ENCODE data around the gene NAV3.
"Not testable (repeated sequence)": the region's sequence is repeated elsewhere in the genome, so short reads cannot be mapped to it uniquely, and the experiment has no call there.

The NAV3 gene

DNA sequence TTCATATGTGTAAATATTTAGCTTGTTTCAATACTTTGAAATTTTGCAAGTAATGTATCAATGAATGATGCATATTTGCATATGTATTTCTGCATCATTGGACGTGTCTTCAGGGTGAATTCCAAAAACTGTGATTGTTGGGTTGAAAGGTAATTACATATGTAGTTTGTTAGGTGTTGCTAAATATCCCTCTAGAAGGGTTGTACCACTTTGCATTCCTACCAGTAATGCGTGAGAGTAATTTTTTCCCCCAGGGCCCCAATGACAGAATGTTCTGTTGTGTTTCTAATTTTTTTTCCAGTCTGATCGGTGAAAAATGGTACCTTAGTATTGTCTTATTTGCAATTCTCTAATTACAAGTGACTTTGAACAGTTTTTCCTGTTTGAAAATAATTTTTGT lies 408.9 kb downstream of the NAV3 start:
- Histone ChIP-seq H3K4me3 (ENCODE audit: low read depth in 1 of 2, low read length in 2 of 2) (no peak overlapping the region), H3K27ac (ENCODE audit: low read depth, low read length) (no peak overlapping the region), H3K9me3 (ENCODE audit: low read length) (no peaks in the 10 kb centered on the region), H3K9ac (ENCODE audit: low read length) (no peak overlapping the region), H3K4me1 (ENCODE audit: insufficient read depth, low read length) (no peaks in the 10 kb centered on the region), H3K36me3 (ENCODE audit: insufficient read depth, low read length) (no peaks in the 10 kb centered on the region), H3K27me3 (ENCODE audit: control insufficient read depth in 1 of 2, insufficient read depth in 2 of 2, low read length in 2 of 2) (no peaks in the 10 kb centered on the region)

DNA sequence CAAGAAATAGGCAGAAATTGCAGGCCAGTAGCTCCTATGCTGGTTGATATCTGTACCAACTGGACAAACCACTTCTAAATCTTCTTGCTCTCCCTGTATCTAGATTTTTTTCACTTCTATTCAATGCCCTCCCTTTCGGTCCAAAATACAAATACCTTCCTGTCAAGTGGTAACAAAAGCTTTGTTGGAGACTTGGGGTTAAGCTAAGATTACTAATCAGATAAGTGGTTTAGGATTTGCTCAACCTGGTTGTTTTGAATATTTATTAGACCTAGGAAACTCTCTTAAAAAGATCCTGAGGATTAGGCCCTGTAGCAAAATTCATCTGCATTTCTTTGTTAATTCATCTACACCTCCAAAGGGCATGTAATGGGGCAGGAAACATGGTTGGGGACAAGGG lies 410.1 kb downstream of the NAV3 start:
- Histone ChIP-seq H3K27ac (ENCODE audit: low read depth, low read length) (no peak overlapping the region), H3K27me3 (ENCODE audit: control insufficient read depth in 1 of 2, insufficient read depth in 2 of 2, low read length in 2 of 2) (no peaks in the 10 kb centered on the region), H3K9me3 (ENCODE audit: low read length) (no peaks in the 10 kb centered on the region), H3K4me1 (ENCODE audit: insufficient read depth, low read length) (no peaks in the 10 kb centered on the region), H3K4me3 (ENCODE audit: low read depth in 1 of 2, low read length in 2 of 2) (no peak overlapping the region), H3K9ac (ENCODE audit: low read length) (no peak overlapping the region), H3K36me3 (ENCODE audit: insufficient read depth, low read length) (no peaks in the 10 kb centered on the region)

GRCh38 chr12:78241446-78241845 lies 410.8 kb downstream of the NAV3 start:
- Histone ChIP-seq H3K9ac (ENCODE audit: low read length) (no peak overlapping the region), H3K4me3 (ENCODE audit: low read depth in 1 of 2, low read length in 2 of 2) (no peak overlapping the region), H3K4me1 (ENCODE audit: insufficient read depth, low read length) (no peaks in the 10 kb centered on the region), H3K36me3 (ENCODE audit: insufficient read depth, low read length) (no peaks in the 10 kb centered on the region), H3K27me3 (ENCODE audit: control insufficient read depth in 1 of 2, insufficient read depth in 2 of 2, low read length in 2 of 2) (no peaks in the 10 kb centered on the region), H3K9me3 (ENCODE audit: low read length) (no peaks in the 10 kb centered on the region), H3K27ac (ENCODE audit: low read depth, low read length) (no peak overlapping the region)

DNA sequence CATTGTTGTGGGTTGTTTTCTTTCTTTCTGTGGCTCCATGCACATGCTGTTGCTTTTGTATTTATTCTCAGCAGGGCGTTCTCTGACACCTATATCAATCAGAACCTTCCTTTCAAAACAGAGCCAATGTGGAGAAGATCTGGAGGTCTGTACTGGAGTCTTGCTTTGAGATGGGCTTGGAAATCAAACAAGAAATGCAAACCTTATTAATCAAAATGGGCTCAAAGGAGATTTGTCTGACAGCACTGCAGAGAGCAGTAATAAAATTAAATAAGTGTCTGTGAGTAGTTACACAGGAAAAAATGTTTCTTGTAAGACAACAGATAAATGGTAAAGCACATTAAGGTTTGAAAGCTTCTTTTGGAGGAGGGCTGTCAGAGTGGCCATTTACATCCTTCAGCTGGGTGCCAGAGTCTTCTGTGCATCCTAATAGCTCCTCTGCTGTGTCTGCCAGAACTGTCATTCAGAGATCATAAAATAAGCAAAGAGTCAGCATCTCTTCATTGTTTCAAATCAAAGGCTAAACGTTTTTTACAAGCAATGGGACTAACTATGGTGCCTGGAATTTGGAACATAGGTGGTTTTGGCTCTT lies 414.3 kb downstream of the NAV3 start:
- Histone ChIP-seq H3K36me3 (ENCODE audit: insufficient read depth, low read length) (no peaks in the 10 kb centered on the region), H3K4me3 (ENCODE audit: low read depth in 1 of 2, low read length in 2 of 2) (no peak overlapping the region), H3K27ac (ENCODE audit: low read depth, low read length) (no peak overlapping the region), H3K9me3 (ENCODE audit: low read length) (no peaks in the 10 kb centered on the region), H3K9ac (ENCODE audit: low read length) (no peak overlapping the region), H3K27me3 (ENCODE audit: control insufficient read depth in 1 of 2, insufficient read depth in 2 of 2, low read length in 2 of 2) (no peaks in the 10 kb centered on the region), H3K4me1 (ENCODE audit: insufficient read depth, low read length) (no peaks in the 10 kb centered on the region)

- Histone ChIP-seq H3K27me3 (ENCODE audit: control insufficient read depth in 1 of 2, insufficient read depth in 2 of 2, low read length in 2 of 2) (no peaks in the 10 kb centered on the region), H3K4me3 (ENCODE audit: low read depth in 1 of 2, low read length in 2 of 2) (no peak overlapping the region), H3K4me1 (ENCODE audit: insufficient read depth, low read length) (no peaks in the 10 kb centered on the region), H3K27ac (ENCODE audit: low read depth, low read length) (no peak overlapping the region), H3K9me3 (ENCODE audit: low read length) (no peaks in the 10 kb centered on the region), H3K36me3 (ENCODE audit: insufficient read depth, low read length) (no peaks in the 10 kb centered on the region), H3K9ac (ENCODE audit: low read length) (no peak overlapping the region)
These were observed 417.6 kb downstream of the NAV3 start for GRCh38 chr12:78248321-78248720.

DNA sequence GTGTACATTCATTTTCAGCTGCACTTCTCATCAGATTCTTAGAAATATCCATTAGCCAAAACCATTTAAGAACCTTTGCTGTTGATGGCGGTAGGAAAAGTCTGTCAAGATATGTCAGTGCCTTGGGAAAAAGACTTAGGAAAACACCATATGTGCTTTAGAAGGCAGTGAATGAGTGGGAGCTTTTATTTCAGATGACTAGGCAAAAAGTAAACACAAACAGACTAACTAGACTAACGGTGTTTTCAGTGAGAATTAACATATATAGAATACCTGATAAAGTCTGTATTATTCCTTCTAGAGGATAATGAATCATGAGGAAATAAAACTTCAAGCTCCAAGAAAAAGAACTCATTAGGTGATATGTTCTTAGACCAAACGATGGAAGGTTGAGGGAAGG lies 418.9 kb downstream of the NAV3 start:
- Histone ChIP-seq H3K4me1 (ENCODE audit: insufficient read depth, low read length) (no peaks in the 10 kb centered on the region), H3K27ac (ENCODE audit: low read depth, low read length) (no peak overlapping the region), H3K27me3 (ENCODE audit: control insufficient read depth in 1 of 2, insufficient read depth in 2 of 2, low read length in 2 of 2) (no peaks in the 10 kb centered on the region), H3K9ac (ENCODE audit: low read length) (no peak overlapping the region), H3K9me3 (ENCODE audit: low read length) (no peaks in the 10 kb centered on the region), H3K4me3 (ENCODE audit: low read depth in 1 of 2, low read length in 2 of 2) (no peak overlapping the region), H3K36me3 (ENCODE audit: insufficient read depth, low read length) (no peaks in the 10 kb centered on the region)

- H3K9ac ChIP-seq (ENCODE audit: low read length); H3K36me3 ChIP-seq (ENCODE audit: insufficient read depth, low read length); H3K27me3 ChIP-seq (ENCODE audit: control insufficient read depth in 1 of 2, insufficient read depth in 2 of 2, low read length in 2 of 2); H3K27ac ChIP-seq (ENCODE audit: low read depth, low read length); H3K9me3 ChIP-seq (ENCODE audit: low read length); H3K4me1 ChIP-seq (ENCODE audit: insufficient read depth, low read length); H3K4me3 ChIP-seq (ENCODE audit: low read depth in 1 of 2, low read length in 2 of 2): not testable (repeated sequence)
These were observed 427.0 kb downstream of the NAV3 start for GRCh38 chr12:78257662-78258061.

- H3K4me1 ChIP-seq (ENCODE audit: insufficient read depth, low read length), result no peaks in the 10 kb centered on the region
- H3K9me3 ChIP-seq (ENCODE audit: low read length), result no peaks in the 10 kb centered on the region
- no peaks in the 10 kb centered on the region for H3K36me3 ChIP-seq (ENCODE audit: insufficient read depth, low read length)
These were observed 430.3 kb downstream of the NAV3 start for GRCh38 chr12:78260976-78261375.

GRCh38 chr12:78261901-78262300 lies 431.2 kb downstream of the NAV3 start:
- H3K4me1 ChIP-seq (ENCODE audit: insufficient read depth, low read length), result no peaks in the 10 kb centered on the region
- H3K27ac ChIP-seq (ENCODE audit: low read depth, low read length), result no peak overlapping the region
- H3K36me3 ChIP-seq (ENCODE audit: insufficient read depth, low read length), result no peaks in the 10 kb centered on the region
- H3K9me3 ChIP-seq (ENCODE audit: low read length), result no peaks in the 10 kb centered on the region
- H3K27me3 ChIP-seq (ENCODE audit: control insufficient read depth in 1 of 2, insufficient read depth in 2 of 2, low read length in 2 of 2), result no peaks in the 10 kb centered on the region
- no peak overlapping the region for H3K9ac ChIP-seq (ENCODE audit: low read length)
- H3K4me3 ChIP-seq (ENCODE audit: low read depth in 1 of 2, low read length in 2 of 2), result no peak overlapping the region

More at GRCh38 chr12:78260976-78261375, 430.3 kb downstream of the NAV3 start:
- Histone ChIP-seq H3K27ac (ENCODE audit: low read depth, low read length) (no peak overlapping the region), H3K9ac (ENCODE audit: low read length) (no peak overlapping the region), H3K4me3 (ENCODE audit: low read depth in 1 of 2, low read length in 2 of 2) (no peak overlapping the region), H3K27me3 (ENCODE audit: control insufficient read depth in 1 of 2, insufficient read depth in 2 of 2, low read length in 2 of 2) (no peaks in the 10 kb centered on the region)
